GM21723 (cell line): ENCODE data around the gene MACF1.
"Not testable (repeated sequence)": the region's sequence is repeated elsewhere in the genome, so short reads cannot be mapped to it uniquely, and the experiment has no call there.

Experiments
- ATAC-seq: cut with Tn5 transposase; IDR thresholded peaks from one replicate; pipeline ENCODE4 v1.9.1; 2021; ENCODE audit warnings: mild to moderate bottlenecking, moderate library complexity; ENCODE audit not compliant: unreplicated experiment

The MACF1 gene

GRCh38 chr1:39204441-39205081 is at the start of gene MACF1:
MACF1 (plus strand) TSS chr1:39204695; CDS start chr1:39205023, 328 bp downstream.
- ATAC-seq, result peak; percentile 51

GRCh38 chr1:39157304-39157703 is 47.2 kb upstream of the MACF1 start:
- no peak for ATAC-seq

GRCh38 chr1:39158327-39159086 is 46.0 kb upstream of the MACF1 start:
- ATAC-seq, result no peak

- ATAC-seq, result no peak
Observed at GRCh38 chr1:39159224-39160036, 45.1 kb upstream of the MACF1 start.

GRCh38 chr1:39160703-39161102 is 43.8 kb upstream of the MACF1 start:
- ATAC-seq, result no peak

- not testable (repeated sequence) for ATAC-seq
Observed at GRCh38 chr1:39161811-39162210, 42.7 kb upstream of the MACF1 start.

GRCh38 chr1:39163469-39163868 is 41.0 kb upstream of the MACF1 start:
- ATAC-seq, result no peak

- ATAC-seq, result no peak
Observed at GRCh38 chr1:39164256-39164655, 40.2 kb upstream of the MACF1 start.

GRCh38 chr1:39165049-39165448 is 39.4 kb upstream of the MACF1 start:
- no peak for ATAC-seq

- ATAC-seq, result no peak
Observed at GRCh38 chr1:39165488-39165887, 39.0 kb upstream of the MACF1 start.

GRCh38 chr1:39167632-39168209 is 36.8 kb upstream of the MACF1 start:
- no peak for ATAC-seq

GRCh38 chr1:39168301-39169080 is 36.0 kb upstream of the MACF1 start:
- ATAC-seq, result no peak

GRCh38 chr1:39170731-39171667 is 33.5 kb upstream of the MACF1 start:
- ATAC-seq, result no peak

GRCh38 chr1:39173119-39173994 is 31.1 kb upstream of the MACF1 start:
- ATAC-seq, result no peak

GRCh38 chr1:39173995-39174380 is 30.5 kb upstream of the MACF1 start:
- ATAC-seq, result no peak

- ATAC-seq, result no peak
Observed at GRCh38 chr1:39174390-39175081, 30.0 kb upstream of the MACF1 start.

GRCh38 chr1:39177706-39178105 is 26.8 kb upstream of the MACF1 start:
- ATAC-seq, result no peak
